GM12878 (cell line): ENCODE measurements around the gene MPRIP. TPM values are rescaled to one million over a fixed set of nuclear protein-coding genes. Genes with fewer than 3 reads are reported as not detected.

Source experiments
- ATAC-seq: fragments of 200-7000 bp; cut with Tn5 transposase; 3 replicates; pipeline ENCODE4 v1.9.1; 2020; ENCODE audit warnings: mild to moderate bottlenecking, moderate library complexity
- BruUV-seq: library from RNA; stranded (reverse); fragments of 400-500 nt; replicated peaks from 2 replicates; lab custom pipeline; 2021; lab: Mats Ljungman, UMichigan
- CTCF ChIA-PET: fragments of 300-600 bp; sonication (Branson Sonifier 250); formaldehyde crosslinking; extraction: SDS; loops from one replicate; lab custom pipeline; 2021; ENCODE audit warnings: inconsistent platforms; lab: Yijun Ruan, JAX
- POLR2A ChIA-PET: fragments of 350-600 bp; formaldehyde crosslinking; extraction: SDS; loops from one replicate; lab custom pipeline; 2021; ENCODE audit warnings: inconsistent platforms; lab: Charles Lee
- RAD21 ChIA-PET: fragments of 300-600 bp; sonication (Branson Sonifier 250); formaldehyde crosslinking; loops from one replicate; lab custom pipeline; 2023; ENCODE audit warnings: antibody characterized with exemption; ENCODE audit not compliant: unreplicated experiment; lab: Charles Lee
- SMC1A ChIA-PET: fragments of 300-600 bp; sonication (Branson Sonifier 250); formaldehyde crosslinking; loops from one replicate; lab custom pipeline; 2023; ENCODE audit not compliant: unreplicated experiment, uncharacterized antibody; lab: Charles Lee
- DNase-seq: peaks from one replicate; pipeline ENCODE4 v3.0.0-alpha.2; 2011; ENCODE audit warnings: low read depth, low spot score
- FAIRE-seq: peaks from 3 replicates; lab custom pipeline; 2011; peaks lifted over from hg19 to GRCh38; lab: Jason Lieb, UNC
- H2AFZ ChIP-seq: 2 replicates; pipeline ENCODE4 v1.6.0; 2011; ENCODE audit warnings: low read depth, low read length, control low read depth; ENCODE audit not compliant: control insufficient read depth
- H3K27ac ChIP-seq: 2 replicates; pipeline ENCODE4 v1.5.1; 2011; ENCODE audit warnings: control low read depth; ENCODE audit not compliant: control insufficient read depth, insufficient read depth
- H3K27me3 ChIP-seq, 2 experiments: replicated peaks in 1 of 2; 2 replicates each; pipeline versions ENCODE4 v1.6.0 to v1.6.1; 2011; ENCODE audit warnings: low read length in 1 of 2; ENCODE audit not compliant: control insufficient read depth in 2 of 2, insufficient read depth in 2 of 2
- H3K36me3 ChIP-seq, 2 experiments: 2 replicates each; pipeline ENCODE4 v1.5.1; 2011; ENCODE audit warnings: low read length in 1 of 2; ENCODE audit not compliant: control insufficient read depth in 2 of 2, insufficient read depth in 2 of 2
- H3K4me1 ChIP-seq: 2 replicates; pipeline ENCODE4 v1.6.1; 2011; ENCODE audit warnings: mild to moderate bottlenecking, low read length, moderate library complexity, mixed read lengths; ENCODE audit not compliant: control insufficient read depth, insufficient read depth
- H3K4me2 ChIP-seq: 2 replicates; pipeline ENCODE4 v1.6.0; 2011; ENCODE audit warnings: control low read depth; ENCODE audit not compliant: control insufficient read depth, insufficient read depth
- H3K4me3 ChIP-seq: fragments of 200-600 bp; sonication (generic); 2 replicates; pipeline ENCODE4 v1.5.1; 2016
- H3K79me2 ChIP-seq: 2 replicates; pipeline ENCODE4 v1.6.0; 2011; ENCODE audit warnings: low read length; ENCODE audit not compliant: control insufficient read depth, insufficient read depth
- H3K9ac ChIP-seq: 2 replicates; pipeline ENCODE4 v1.8.0; 2011; ENCODE audit warnings: low read length, control low read depth, mixed read lengths; ENCODE audit not compliant: control insufficient read depth, insufficient read depth
- H3K9me3 ChIP-seq: replicated peaks from 3 replicates; pipeline ENCODE4 v1.5.1; 2011; ENCODE audit warnings: mild to moderate bottlenecking, low read length; ENCODE audit not compliant: control insufficient read depth, insufficient read depth
- H4K20me1 ChIP-seq: 2 replicates; pipeline ENCODE4 v1.6.0; 2011; ENCODE audit not compliant: control insufficient read depth, insufficient read depth
- CBX5 ChIP-seq: sonication (generic); IDR thresholded peaks from 2 replicates; pipeline ENCODE4 v1.6.1; 2016; ENCODE audit warnings: low read depth, moderate library complexity, mild to moderate bottlenecking, inconsistent platforms
- CEBPB ChIP-seq, 2 experiments: fragments of 150-350 bp in 1 of 2; IDR thresholded peaks; 2 replicates each; pipeline ENCODE4 v1.6.1; 2012 to 2014; ENCODE audit warnings: low read depth in 2 of 2, low read length in 2 of 2, borderline replicate concordance in 1 of 2, inconsistent platforms in 1 of 2
- NFYA ChIP-seq: IDR thresholded peaks from 2 replicates; pipeline ENCODE4 v1.6.1; 2011; ENCODE audit warnings: low read depth, mild to moderate bottlenecking, low read length, improper control_type of control experiment, borderline replicate concordance
- RFX5 ChIP-seq: IDR thresholded peaks from 2 replicates; pipeline ENCODE4 v1.6.1; 2011; ENCODE audit warnings: low read depth, low read length, improper control_type of control experiment
- SMAD1 ChIP-seq: fragments of 450-650 bp; IDR thresholded peaks from 2 replicates; pipeline ENCODE4 v1.6.1; 2018; ENCODE audit warnings: mild to moderate bottlenecking, low read depth; ENCODE audit not compliant: partially characterized antibody
- ZNF274 ChIP-seq: IDR thresholded peaks from one replicate; pipeline ENCODE4 v1.8.0; 2011; ENCODE audit not compliant: insufficient read length, insufficient read depth
- ZSCAN29 ChIP-seq: fragments of 450-650 bp; IDR thresholded peaks from 2 replicates; pipeline ENCODE4 v1.6.1; 2017; ENCODE audit warnings: mild to moderate bottlenecking, moderate library complexity
- WGBS: methylation state at CpG from one replicate; pipeline ENCODE4 v1.1.6; 2016; ENCODE audit warnings: low lambda C conversion rate; ENCODE audit not compliant: insufficient replicate concordance, insufficient coverage; ENCODE audit errors: missing lambda C conversion rate; 5-methylcytosine and 5-hydroxymethylcytosine counted together
- in situ Hi-C: fragments of 300-500 bp; cut with MboI; formaldehyde crosslinking; loops from 9 replicates; pipeline ENCODE4 v1.14.3; 2018; ENCODE audit warnings: mixed read lengths
- intact Hi-C: fragments of 100-400 bp; cut with micrococcal nuclease; formaldehyde crosslinking; loops from one replicate; pipeline ENCODE4 v1.14.2; 2022; ENCODE audit not compliant: unreplicated experiment
- polyA plus RNA-seq, 11 experiments: library from polyadenylated mRNA; depleted of rRNA in 4 of 11; unstranded in 6 of 11; stranded (reverse) in 5 of 11; fragments of >200 nt; fragmentation: Nextera tagmentation in 4 of 11; fragmentation: Illumina TruSeq in 1 of 11; extraction: Ambion mirVana in 4 of 11; extraction: Trizol in 1 of 11; gene quantifications; 1 replicate in 1 of 11; 2 replicates in 10 of 11; pipeline versions ENCODE4 v1.2.1 to v1.2.3, GENCODE V29; 2011 to 2016; ENCODE audit warnings: inconsistent platforms in 2 of 11, missing spikeins in 2 of 11, low read depth in 1 of 11
- small RNA-seq: library from RNA; depleted of rRNA; stranded (forward); fragments of <200 nt; gene quantifications from one replicate; pipeline ENCODE3, GENCODE V24; 2014
- total RNA-seq, 4 experiments: library from RNA; depleted of rRNA in 3 of 4; stranded (reverse); fragments of >200 nt in 3 of 4; fragmentation: Illumina TruSeq in 1 of 4; extraction: Trizol in 1 of 4; gene quantifications; 2 replicates each; pipeline versions ENCODE4 v1.2.1 to v1.2.3, GENCODE V29; 2013 to 2021
- TF ChIP-seq, protein P1 (sequence below): fragments of 450-650 bp; IDR thresholded peaks from 2 replicates; pipeline ENCODE4 v1.6.1; 2017; ENCODE audit warnings: mild to moderate bottlenecking, low read depth, inconsistent platforms; ENCODE audit not compliant: poor library complexity, severe bottlenecking

Gene MPRIP
- total and polyA plus RNA-seq, 10 of the 15 experiments (the other 5 are each of a cell fraction or from before 2014, with no cell fraction given) = 16.5 to 168 (median 71.7) TPM

DNA sequence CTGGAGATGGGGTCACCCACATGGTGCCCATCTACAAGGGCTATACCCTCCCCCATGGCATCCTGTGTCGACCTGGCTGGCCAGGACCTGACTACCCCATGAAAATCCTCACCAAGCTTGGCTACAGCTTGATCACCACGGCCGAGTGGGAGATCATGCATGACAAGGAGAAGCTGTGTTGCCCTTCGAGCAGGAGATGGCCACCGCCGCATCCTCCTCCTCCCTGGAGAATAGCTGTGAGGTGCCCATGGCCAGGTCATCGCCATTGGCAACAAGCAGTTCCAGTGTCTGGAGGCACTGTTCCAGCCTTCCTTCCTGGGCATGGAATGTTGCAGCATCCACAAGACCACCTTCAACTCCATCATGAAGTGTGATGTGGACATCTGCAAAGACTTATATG is 200.0 kb downstream of the MPRIP start:
- BruUV-seq = no TSS peak
- Histone ChIP-seq H4K20me1 (no peaks in the 10 kb centered on the region), H3K9ac (no peak overlapping the region), H3K79me2 (peaks cover under 1% of the 10 kb centered on the region; the same call in 1 of the 2 replicates), H3K27ac (no peak overlapping the region), H3K36me3 (peaks cover 0 to 5% of the 10 kb centered on the region in 2 experiments; a peak in 2 of 4 replicates), H3K4me1 (no peaks in the 10 kb centered on the region), H3K9me3 (no peaks in the 10 kb centered on the region), H3K4me3 (no peak overlapping the region), H3K27me3 (no peaks in the 10 kb centered on the region), H3K4me2 (no peak overlapping the region), H2AFZ (no peak overlapping the region)
- in situ Hi-C loops (no loop called here), intact Hi-C loops (no loop called here)
- ATAC-seq = no peak
- WGBS = 73% methylated on average over 7 of the region's 7 CpGs
- DNase-seq = no peak
- ChIA-PET CTCF (interaction anchor here (0.6 kb wide), 1 partner anchor 28 kb away, joined by 3 read pairs; no protein-coding TSS in a partner anchor), SMC1A (interaction anchor here (1.7 kb wide), 1 partner anchor 27 kb away, joined by 4 read pairs; no protein-coding TSS in a partner anchor), POLR2A (no interaction called here), RAD21 (no interaction called here)
- no peak for FAIRE-seq
- TF ChIP-seq ZSCAN29 (no peak), NFYA (no peak), CEBPB (IDR thresholded peaks at IDR 0.05; ENCODE audit: borderline replicate concordance in 1 of 2, low read depth in 2 of 2, low read length in 2 of 2) (no peak), SMAD1 (no peak), RFX5 (no peak), ZNF274 (no peak), CBX5 (no peak)
- TF ChIP-seq, protein P1, sequence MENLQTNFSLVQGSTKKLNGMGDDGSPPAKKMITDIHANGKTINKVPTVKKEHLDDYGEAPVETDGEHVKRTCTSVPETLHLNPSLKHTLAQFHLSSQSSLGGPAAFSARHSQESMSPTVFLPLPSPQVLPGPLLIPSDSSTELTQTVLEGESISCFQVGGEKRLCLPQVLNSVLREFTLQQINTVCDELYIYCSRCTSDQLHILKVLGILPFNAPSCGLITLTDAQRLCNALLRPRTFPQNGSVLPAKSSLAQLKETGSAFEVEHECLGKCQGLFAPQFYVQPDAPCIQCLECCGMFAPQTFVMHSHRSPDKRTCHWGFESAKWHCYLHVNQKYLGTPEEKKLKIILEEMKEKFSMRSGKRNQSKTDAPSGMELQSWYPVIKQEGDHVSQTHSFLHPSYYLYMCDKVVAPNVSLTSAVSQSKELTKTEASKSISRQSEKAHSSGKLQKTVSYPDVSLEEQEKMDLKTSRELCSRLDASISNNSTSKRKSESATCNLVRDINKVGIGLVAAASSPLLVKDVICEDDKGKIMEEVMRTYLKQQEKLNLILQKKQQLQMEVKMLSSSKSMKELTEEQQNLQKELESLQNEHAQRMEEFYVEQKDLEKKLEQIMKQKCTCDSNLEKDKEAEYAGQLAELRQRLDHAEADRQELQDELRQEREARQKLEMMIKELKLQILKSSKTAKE = no peak

Small RNA genes within 50 kb of the gene (small RNA-seq; reads per million reads assigned to genes)
- not detected for gene RNU6-767P

Other genes with a start within 250 kb of the MPRIP start
- gene TNFRSF13B, start 70.3 kb upstream of the MPRIP start, total RNA-seq (2014; rRNA removed) = 101 and 116 TPM in 2 replicates
- 50.4 and 53.0 TPM in 2 replicates for gene TNFRSF13B, start 70.3 kb upstream of the MPRIP start, total RNA-seq (2014; rRNA removed; fragmentation: Illumina TruSeq; extraction: Trizol)
- 160 and 161 TPM in 2 replicates for gene TNFRSF13B, start 70.3 kb upstream of the MPRIP start, total RNA-seq (2021)
- 45.9 and 91.3 TPM in 2 replicates for gene TNFRSF13B, start 70.3 kb upstream of the MPRIP start, polyA plus RNA-seq (2011; rRNA removed)
- 53.0 and 141 TPM in 2 replicates for gene TNFRSF13B, start 70.3 kb upstream of the MPRIP start, polyA plus RNA-seq (2014; fragmentation: Illumina TruSeq; extraction: Trizol)
- gene TNFRSF13B, start 70.3 kb upstream of the MPRIP start, polyA plus RNA-seq (2014; fragmentation: Nextera tagmentation; extraction: Ambion mirVana) = 10 to 100 TPM; 15.5 to 23.1 TPM
- 231 and 255 TPM in 2 replicates for gene TNFRSF13B, start 70.3 kb upstream of the MPRIP start, polyA plus RNA-seq (2014; rRNA removed)
- gene TNFRSF13B, start 70.3 kb upstream of the MPRIP start, polyA plus RNA-seq (2016; fragmentation: Nextera tagmentation; extraction: Ambion mirVana) = 100 to 1,000 TPM; 121 to 139 TPM
- gene PLD6, start 163.9 kb downstream of the MPRIP start, total RNA-seq (2014; rRNA removed) = 17.4 and 18.6 TPM in 2 replicates
- 7.5 TPM in 2 replicates for gene PLD6, start 163.9 kb downstream of the MPRIP start, total RNA-seq (2014; rRNA removed; fragmentation: Illumina TruSeq; extraction: Trizol)
- 15.4 and 15.5 TPM in 2 replicates for gene PLD6, start 163.9 kb downstream of the MPRIP start, total RNA-seq (2021)
- gene PLD6, start 163.9 kb downstream of the MPRIP start, polyA plus RNA-seq (2011; rRNA removed) = 8.7 and 10.5 TPM in 2 replicates
- 10.1 and 11.1 TPM in 2 replicates for gene PLD6, start 163.9 kb downstream of the MPRIP start, polyA plus RNA-seq (2014; fragmentation: Illumina TruSeq; extraction: Trizol)
- gene PLD6, start 163.9 kb downstream of the MPRIP start, polyA plus RNA-seq (2014; fragmentation: Nextera tagmentation; extraction: Ambion mirVana) = 10 to 100 TPM in 1 of 2 experiments, 1 to 10 TPM in 1; 4.7 to 21.4 TPM
- 14.7 and 15.3 TPM in 2 replicates for gene PLD6, start 163.9 kb downstream of the MPRIP start, polyA plus RNA-seq (2014; rRNA removed)
- 10 to 100 TPM; 11.1 to 12.9 TPM for gene PLD6, start 163.9 kb downstream of the MPRIP start, polyA plus RNA-seq (2016; fragmentation: Nextera tagmentation; extraction: Ambion mirVana)
- 15.8 and 16.1 TPM in 2 replicates for gene FLCN, start 194.7 kb downstream of the MPRIP start, total RNA-seq (2014; rRNA removed)
- gene FLCN, start 194.7 kb downstream of the MPRIP start, total RNA-seq (2014; rRNA removed; fragmentation: Illumina TruSeq; extraction: Trizol) = 9.7 and 11.2 TPM in 2 replicates
- 24.7 and 25.9 TPM in 2 replicates for gene FLCN, start 194.7 kb downstream of the MPRIP start, total RNA-seq (2021)
- gene FLCN, start 194.7 kb downstream of the MPRIP start, polyA plus RNA-seq (2011; rRNA removed) = 11.3 and 15.8 TPM in 2 replicates
- 4.9 and 9.2 TPM in 2 replicates for gene FLCN, start 194.7 kb downstream of the MPRIP start, polyA plus RNA-seq (2014; fragmentation: Illumina TruSeq; extraction: Trizol)
- 1 to 10 TPM; 1.1 to 1.7 TPM for gene FLCN, start 194.7 kb downstream of the MPRIP start, polyA plus RNA-seq (2014; fragmentation: Nextera tagmentation; extraction: Ambion mirVana)
- gene FLCN, start 194.7 kb downstream of the MPRIP start, polyA plus RNA-seq (2014; rRNA removed) = 15.5 and 17.5 TPM in 2 replicates
- gene FLCN, start 194.7 kb downstream of the MPRIP start, polyA plus RNA-seq (2016; fragmentation: Nextera tagmentation; extraction: Ambion mirVana) = 1 to 10 TPM; 8.8 to 9.7 TPM
- gene COPS3, start 238.8 kb downstream of the MPRIP start, total RNA-seq (2014; rRNA removed) = 111 and 128 TPM in 2 replicates
- 119 and 128 TPM in 2 replicates for gene COPS3, start 238.8 kb downstream of the MPRIP start, total RNA-seq (2014; rRNA removed; fragmentation: Illumina TruSeq; extraction: Trizol)
- gene COPS3, start 238.8 kb downstream of the MPRIP start, total RNA-seq (2021) = 92.4 and 102 TPM in 2 replicates
- 121 and 138 TPM in 2 replicates for gene COPS3, start 238.8 kb downstream of the MPRIP start, polyA plus RNA-seq (2011; rRNA removed)
- gene COPS3, start 238.8 kb downstream of the MPRIP start, polyA plus RNA-seq (2014; fragmentation: Illumina TruSeq; extraction: Trizol) = 138 and 156 TPM in 2 replicates
- 100 to 1,000 TPM; 182 TPM for gene COPS3, start 238.8 kb downstream of the MPRIP start, polyA plus RNA-seq (2014; fragmentation: Nextera tagmentation; extraction: Ambion mirVana)
- gene COPS3, start 238.8 kb downstream of the MPRIP start, polyA plus RNA-seq (2014; rRNA removed) = 81.7 and 99.7 TPM in 2 replicates
- 100 to 1,000 TPM; 176 to 187 TPM for gene COPS3, start 238.8 kb downstream of the MPRIP start, polyA plus RNA-seq (2016; fragmentation: Nextera tagmentation; extraction: Ambion mirVana)